Colonic mucosa (tissue), 4 donors: ENCODE data around the gene CD72. TPM values are rescaled to one million over a fixed set of nuclear protein-coding genes. Genes with fewer than 3 reads are reported as not detected.
"Not testable (repeated sequence)": the region's sequence is repeated elsewhere in the genome, so short reads cannot be mapped to it uniquely, and the experiment has no call there.

Source experiments
- DNase-seq: peaks from one replicate; pipeline ENCODE4 v3.0.0-alpha.2; 2020
- H3K27ac ChIP-seq: fragments of 200-600 bp; one replicate; pipeline ENCODE4 v1.8.0; 2021
- H3K27me3 ChIP-seq: fragments of 200-600 bp; one replicate; pipeline ENCODE4 v1.8.0; 2021
- H3K36me3 ChIP-seq: fragments of 200-600 bp; one replicate; pipeline ENCODE4 v1.8.0; 2021
- H3K4me1 ChIP-seq: fragments of 200-600 bp; one replicate; pipeline ENCODE4 v1.8.0; 2021; ENCODE audit warnings: mild to moderate bottlenecking
- H3K4me3 ChIP-seq: fragments of 200-600 bp; one replicate; pipeline ENCODE4 v1.8.0; 2021
- H3K9ac ChIP-seq, 2 donors: one replicate each; pipeline ENCODE4 v1.7.0; 2013; ENCODE audit warnings: control low read depth in 2 of 2, low read depth in 2 of 2, low read length in 2 of 2
- H3K9me3 ChIP-seq: fragments of 200-600 bp; one replicate; pipeline ENCODE4 v1.8.0; 2021
- CTCF ChIP-seq: fragments of 200-600 bp; IDR thresholded peaks from one replicate; pipeline ENCODE4 v1.8.0; 2022; ENCODE audit warnings: antibody characterized with exemption, mild to moderate bottlenecking
- intact Hi-C: fragments of 100-400 bp; cut with DNase I; formaldehyde crosslinking; loops from one replicate; pipeline ENCODE4 v1.14.1; 2022
- total RNA-seq, 2 donors: library from RNA; stranded (reverse); fragmentation: NEBNext Ultra II Directional in 1 of 2; extraction: Animal tissue kit (Norgen Biotek cat#: 25700) in 1 of 2; gene quantifications; one replicate each; pipeline ENCODE4 v1.2.1, GENCODE V29; 2021
- donor health status: healthy.
- donor health status: DM: no; HTN: no; CAD: no.
- donor health status: DM: no; HTN: no; CAD: no.

CD72 gene
- total RNA-seq, 2 donors from 2014 or later, result 0.69 to 2.7 TPM

GRCh38 chr9:35603506-35603985 lies 14.7 kb downstream of the CD72 start:
- H3K4me1 ChIP-seq, result peaks cover 7% of the 10 kb centered on the region
- H3K27ac ChIP-seq, result peak overlapping the region; percentile 90
- H3K27me3 ChIP-seq, result no peaks in the 10 kb centered on the region
- no peak for TF ChIP-seq CTCF
- intact Hi-C loops, result no loop called here
- H3K9ac ChIP-seq, result peak overlapping the region; percentile 28 to 98
- peak overlapping the region; percentile 78 for H3K4me3 ChIP-seq
- DNase-seq, result peak; percentile 65
- H3K36me3 ChIP-seq, result no peaks in the 10 kb centered on the region
- no peaks in the 10 kb centered on the region for H3K9me3 ChIP-seq

GRCh38 chr9:35599763-35600604 lies 18.2 kb downstream of the CD72 start:
- intact Hi-C loops, result no loop called here
- no peak overlapping the region for H3K9ac ChIP-seq
- H3K9me3 ChIP-seq, result no peaks in the 10 kb centered on the region
- peaks cover 7% of the 10 kb centered on the region for H3K4me1 ChIP-seq
- no peaks in the 10 kb centered on the region for H3K27me3 ChIP-seq
- no peak overlapping the region for H3K4me3 ChIP-seq
- no peak for TF ChIP-seq CTCF
- no peaks in the 10 kb centered on the region for H3K36me3 ChIP-seq
- H3K27ac ChIP-seq, result no peak overlapping the region
- DNase-seq, result no peak

GRCh38 chr9:35598866-35599590 lies 19.2 kb downstream of the CD72 start:
- no peak for DNase-seq
- H3K9ac ChIP-seq, result peak overlapping the region in 1 of 2 donors; percentile 12
- intact Hi-C loops, result no loop called here
- H3K9me3 ChIP-seq, result no peaks in the 10 kb centered on the region
- no peaks in the 10 kb centered on the region for H3K36me3 ChIP-seq
- no peaks in the 10 kb centered on the region for H3K27me3 ChIP-seq
- H3K27ac ChIP-seq, result no peak overlapping the region
- no peak for TF ChIP-seq CTCF
- peaks cover 7% of the 10 kb centered on the region for H3K4me1 ChIP-seq
- no peak overlapping the region for H3K4me3 ChIP-seq

GRCh38 chr9:35596907-35597306 lies 21.3 kb downstream of the CD72 start:
- intact Hi-C loops, H3K27me3 ChIP-seq, H3K36me3 ChIP-seq, H3K27ac ChIP-seq, H3K9me3 ChIP-seq, H3K4me1 ChIP-seq, H3K9ac ChIP-seq, H3K4me3 ChIP-seq, DNase-seq: not testable (repeated sequence)

- intact Hi-C loops, result no loop called here
- no peak overlapping the region for H3K27ac ChIP-seq
- no peak for TF ChIP-seq CTCF
Measured at GRCh38 chr9:35594471-35594870, 23.7 kb downstream of the CD72 start.

More at GRCh38 chr9:35594471-35594870, 23.7 kb downstream of the CD72 start:
- Histone ChIP-seq H3K27me3 (no peaks in the 10 kb centered on the region), H3K4me1 (no peaks in the 10 kb centered on the region), H3K9me3 (no peaks in the 10 kb centered on the region), H3K36me3 (no peaks in the 10 kb centered on the region), H3K9ac (no peak overlapping the region), H3K4me3 (no peak overlapping the region)
- DNase-seq, result no peak
